AG04450 (cell line): ENCODE data around the gene EFEMP2. TPM values are rescaled to one million over a fixed set of nuclear protein-coding genes. Genes with fewer than 3 reads are reported as not detected.

Source experiments
- CTCF ChIA-PET: fragments of 300-600, 350-600 bp; formaldehyde crosslinking; extraction: SDS; loops from one replicate; lab custom pipeline; 2022; ENCODE audit warnings: antibody characterized with exemption, inconsistent platforms; lab: Charles Lee
- POLR2A ChIA-PET: fragments of 350-600 bp; formaldehyde crosslinking; extraction: SDS; loops from one replicate; lab custom pipeline; 2021; ENCODE audit warnings: antibody characterized with exemption, inconsistent platforms; lab: Yijun Ruan, JAX
- DNase-seq: peaks from one replicate; pipeline ENCODE4 v3.0.0-alpha.2; 2011; ENCODE audit warnings: low read depth, low spot score
- H3K27ac ChIP-seq: one replicate; pipeline ENCODE4 v1.5.1; 2012; ENCODE audit warnings: low read depth, low read length, control low read depth
- H3K27me3 ChIP-seq: one replicate; pipeline ENCODE4 v1.6.0; 2012; ENCODE audit warnings: low read length; ENCODE audit not compliant: control insufficient read depth, insufficient read depth
- H3K4me3 ChIP-seq: 2 replicates; pipeline ENCODE4 v1.5.1; 2011; ENCODE audit warnings: mild to moderate bottlenecking, low read depth, low read length, control low read depth
- H3K9me3 ChIP-seq: 2 replicates; pipeline ENCODE4 v1.5.1; 2012; ENCODE audit warnings: low read length; ENCODE audit not compliant: control insufficient read depth, insufficient read depth
- CTCF ChIP-seq: IDR thresholded peaks from 2 replicates; pipeline ENCODE4 v1.5.1; 2011; ENCODE audit warnings: low read depth, low read length, control low read depth, inconsistent platforms
- polyA plus RNA-seq: library from polyadenylated mRNA; depleted of rRNA; stranded (reverse); fragments of >200 nt; gene quantifications from 2 replicates; pipeline ENCODE4 v1.2.3, GENCODE V29; 2011

Gene EFEMP2
- polyA plus RNA-seq, 1 experiment = 190 TPM

DNA sequence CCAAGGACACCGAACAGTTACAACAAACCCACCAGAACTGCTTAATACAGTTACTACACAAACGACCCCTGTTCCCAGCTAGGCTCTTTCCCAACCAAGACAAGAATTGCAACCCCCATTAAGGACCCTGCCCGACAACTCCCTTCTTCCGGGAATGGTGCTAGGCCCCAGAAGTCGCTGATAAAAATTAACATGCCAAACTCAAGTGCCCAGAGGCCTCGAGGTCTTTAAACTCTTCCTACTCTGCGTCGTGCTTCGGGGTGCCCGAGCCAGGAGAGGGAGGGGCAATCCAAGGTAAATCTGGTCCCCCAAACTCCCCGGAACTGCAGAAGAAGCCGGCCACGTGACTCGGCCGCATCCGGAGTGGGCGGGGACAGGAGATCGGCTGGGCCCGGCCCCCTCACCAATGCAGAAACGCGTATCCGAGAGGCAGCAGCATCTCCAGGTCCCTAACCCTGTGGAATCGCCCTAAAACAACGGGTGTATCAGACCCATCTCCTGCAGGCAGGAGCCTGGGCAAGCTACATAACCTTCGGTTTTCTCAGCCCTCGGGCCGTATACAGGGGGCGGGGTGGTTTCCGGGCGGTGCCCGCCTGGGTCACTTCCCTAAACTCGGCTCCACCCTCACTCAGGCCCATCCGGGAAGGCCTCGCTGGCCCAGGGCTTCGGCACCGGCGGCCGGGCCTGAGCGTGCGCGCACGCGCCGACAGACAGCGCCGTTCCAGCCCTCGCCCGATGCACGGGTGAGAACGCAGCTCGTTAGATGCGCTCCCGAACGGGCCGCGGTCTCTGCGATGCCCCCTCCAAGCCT is 15.7 kb downstream of the EFEMP2 start:
- DNase-seq = no peak

GRCh38 chr11:65855927-65856363 is 16.7 kb downstream of the EFEMP2 start:
- H3K27ac ChIP-seq = no peak overlapping the region
- ChIA-PET POLR2A (no interaction called here), CTCF (no interaction called here)
- H3K27me3 ChIP-seq = no peaks in the 10 kb centered on the region
- DNase-seq = no peak
- peak overlapping the region; percentile 93 for H3K4me3 ChIP-seq
- peaks cover 16% of the 10 kb centered on the region; the same call in 1 of the 2 replicates for H3K9me3 ChIP-seq
- no peak for TF ChIP-seq CTCF

More for the DNA sequence above, 15.7 kb downstream of the EFEMP2 start:
- no peaks in the 10 kb centered on the region for H3K27me3 ChIP-seq
- CTCF ChIA-PET = interaction anchor here (0.6 kb wide), 1 partner anchor 31 kb away, joined by 3 read pairs; the partner anchor contains the start of gene FIBP
- no peak for TF ChIP-seq CTCF
- peaks cover 7% of the 10 kb centered on the region; the same call in 1 of the 2 replicates for H3K9me3 ChIP-seq
- peak overlapping the region; percentile 61 for H3K27ac ChIP-seq
- POLR2A ChIA-PET = interaction anchor here (0.5 to 0.7 kb wide), 2 partner anchors 12 to 152 kb away, joined by 3 to 6 read pairs; no protein-coding TSS in a partner anchor
- H3K4me3 ChIP-seq = peak overlapping the region; percentile 93

- ChIA-PET CTCF (no interaction called here), POLR2A (no interaction called here)
- peak overlapping the region; percentile 17; the same call in 1 of the 2 replicates for H3K4me3 ChIP-seq
- peaks cover 18% of the 10 kb centered on the region; the same call in 1 of the 2 replicates for H3K9me3 ChIP-seq
- TF ChIP-seq CTCF = no peak
- peak overlapping the region; percentile 11 for H3K27ac ChIP-seq
- no peak for DNase-seq
- H3K27me3 ChIP-seq = no peaks in the 10 kb centered on the region
These were observed 17.5 kb downstream of the EFEMP2 start for GRCh38 chr11:65854852-65855837.

DNA sequence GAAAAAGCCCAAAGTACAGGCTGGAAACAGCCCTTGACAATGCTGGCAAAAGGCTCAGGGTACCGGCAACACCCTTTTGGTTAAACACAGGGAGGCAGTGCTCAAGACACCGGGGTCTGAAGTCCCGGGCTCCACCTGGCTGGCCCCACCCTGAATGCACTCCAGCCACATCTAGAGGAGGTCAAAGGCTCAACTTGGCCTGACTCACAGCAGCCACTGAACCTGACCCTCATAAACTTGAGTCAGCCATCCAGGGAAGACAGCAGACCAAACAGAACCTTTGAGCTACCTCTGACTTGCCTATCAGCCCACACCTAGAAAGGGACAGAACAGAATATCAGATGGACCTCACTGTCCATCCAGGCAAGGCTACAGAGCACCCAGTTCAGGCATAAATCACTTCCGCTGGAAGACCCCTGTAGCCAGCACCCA is 18.4 kb downstream of the EFEMP2 start:
- Histone ChIP-seq H3K9me3 (peaks cover 18% of the 10 kb centered on the region; the same call in 1 of the 2 replicates), H3K27ac (no peak overlapping the region), H3K27me3 (no peaks in the 10 kb centered on the region), H3K4me3 (no peak overlapping the region)
- ChIA-PET CTCF (interaction anchor here (1.1 kb wide), 1 partner anchor 34 kb away, joined by 3 read pairs; the partner anchor contains the start of gene FIBP), POLR2A (no interaction called here)
- DNase-seq = no peak
- no peak for TF ChIP-seq CTCF
